Measurements from ENCODE around the gene LARP1. TPM values are rescaled to one million over a fixed set of nuclear protein-coding genes. Genes with fewer than 3 reads are reported as not detected.

LARP1 gene
- total RNA-seq, 2 donors from 2014 or later: 172 to 231 TPM

- Mint-ChIP-seq H3K27ac (peak overlapping the region; percentile 33 to 67), H3K36me3 (no peaks in the 10 kb centered on the region), H3K9me3 (no peaks in the 10 kb centered on the region)
- ATAC-seq: no peak
- no peak for DNase-seq (ENCODE audit: low spot score in 2 of 2)
These were observed 13.0 kb downstream of the LARP1 start for GRCh38 chr5:154768207-154768606.

GRCh38 chr5:154770111-154770510, 14.9 kb downstream of the LARP1 start:
- Mint-ChIP-seq H3K27ac (peak overlapping the region; percentile 63 to 84), H3K9me3 (no peaks in the 10 kb centered on the region), H3K36me3 (peaks cover 0 to 7% of the 10 kb centered on the region in 2 donors)
- DNase-seq (ENCODE audit: low spot score in 2 of 2): no peak
- no peak for ATAC-seq

- ATAC-seq: no peak
- Mint-ChIP-seq H3K36me3 (peaks cover 0 to 7% of the 10 kb centered on the region in 2 donors), H3K27ac (peak overlapping the region in 1 of 2 donors; percentile 84), H3K9me3 (no peaks in the 10 kb centered on the region)
- no peak for DNase-seq (ENCODE audit: low spot score in 2 of 2)
These were observed 16.3 kb downstream of the LARP1 start for GRCh38 chr5:154771383-154771901.

GRCh38 chr5:154773326-154773725, 18.1 kb downstream of the LARP1 start:
- DNase-seq (ENCODE audit: low spot score in 2 of 2) (no peak), ATAC-seq (no peak)
- no peak overlapping the region for H3K27ac Mint-ChIP-seq
- H3K36me3 Mint-ChIP-seq: peaks cover 0 to 7% of the 10 kb centered on the region in 2 donors
- no peaks in the 10 kb centered on the region for H3K9me3 Mint-ChIP-seq

GRCh38 chr5:154776167-154776566, 21.0 kb downstream of the LARP1 start:
- no peaks in the 10 kb centered on the region for H3K9me3 Mint-ChIP-seq
- peaks cover 0 to 7% of the 10 kb centered on the region in 2 donors for H3K36me3 Mint-ChIP-seq
- DNase-seq (ENCODE audit: low spot score in 2 of 2) (no peak), ATAC-seq (peak in 1 of 2 donors; percentile 50)
- H3K27ac Mint-ChIP-seq: peak overlapping the region in 1 of 2 donors; percentile 85

- ATAC-seq (no peak), DNase-seq (ENCODE audit: low spot score in 2 of 2) (no peak)
- Mint-ChIP-seq H3K36me3 (peaks cover 0 to 7% of the 10 kb centered on the region in 2 donors), H3K27ac (no peak overlapping the region), H3K9me3 (no peaks in the 10 kb centered on the region)
These were observed 23.4 kb downstream of the LARP1 start for GRCh38 chr5:154778534-154778933.

GRCh38 chr5:154779105-154779504, 23.9 kb downstream of the LARP1 start:
- H3K36me3 Mint-ChIP-seq: peaks cover 0 to 7% of the 10 kb centered on the region in 2 donors
- no peak for DNase-seq (ENCODE audit: low spot score in 2 of 2)
- peak in 1 of 2 donors; percentile 50 for ATAC-seq
- no peak overlapping the region for H3K27ac Mint-ChIP-seq
- H3K9me3 Mint-ChIP-seq: no peaks in the 10 kb centered on the region

GRCh38 chr5:154780128-154780527, 25.0 kb downstream of the LARP1 start:
- ATAC-seq (peak in 1 of 2 donors; percentile 28), DNase-seq (ENCODE audit: low spot score in 2 of 2) (no peak)
- H3K36me3 Mint-ChIP-seq: peaks cover 0 to 4% of the 10 kb centered on the region in 2 donors
- no peaks in the 10 kb centered on the region for H3K9me3 Mint-ChIP-seq
- H3K27ac Mint-ChIP-seq: peak overlapping the region; percentile 75

GRCh38 chr5:154782326-154782725, 27.1 kb downstream of the LARP1 start:
- DNase-seq (ENCODE audit: low spot score in 2 of 2): no peak
- peaks cover 0 to 6% of the 10 kb centered on the region in 2 donors for H3K36me3 Mint-ChIP-seq
- peak overlapping the region in 1 of 2 donors; percentile 57 for H3K27ac Mint-ChIP-seq
- ATAC-seq: peak in 1 of 2 donors; percentile 13
- H3K9me3 Mint-ChIP-seq: no peaks in the 10 kb centered on the region

GRCh38 chr5:154782812-154783592, 27.8 kb downstream of the LARP1 start:
- ATAC-seq (no peak), DNase-seq (ENCODE audit: low spot score in 2 of 2) (no peak)
- Mint-ChIP-seq H3K9me3 (no peaks in the 10 kb centered on the region), H3K36me3 (peaks cover 0 to 7% of the 10 kb centered on the region in 2 donors), H3K27ac (peak overlapping the region; percentile 57 to 82)

GRCh38 chr5:154783774-154784460, 28.7 kb downstream of the LARP1 start:
- no peak for DNase-seq (ENCODE audit: low spot score in 2 of 2)

GRCh38 chr5:154784856-154785255, 29.7 kb downstream of the LARP1 start:
- H3K27ac Mint-ChIP-seq: peak overlapping the region; percentile 75 to 85

More at GRCh38 chr5:154783774-154784460, 28.7 kb downstream of the LARP1 start:
- ATAC-seq: peak; percentile 34 to 55
- Mint-ChIP-seq H3K27ac (peak overlapping the region; percentile 75 to 82), H3K9me3 (no peaks in the 10 kb centered on the region), H3K36me3 (peaks cover 0 to 13% of the 10 kb centered on the region in 2 donors)

GRCh38 chr5:154786414-154786813, 31.2 kb downstream of the LARP1 start:
- DNase-seq (ENCODE audit: low spot score in 2 of 2) (no peak), ATAC-seq (no peak)
- Mint-ChIP-seq H3K27ac (peak overlapping the region; percentile 69 to 79), H3K9me3 (no peaks in the 10 kb centered on the region), H3K36me3 (peaks cover 0 to 21% of the 10 kb centered on the region in 2 donors)

More at GRCh38 chr5:154784856-154785255, 29.7 kb downstream of the LARP1 start:
- no peak for DNase-seq (ENCODE audit: low spot score in 2 of 2)
- Mint-ChIP-seq H3K9me3 (no peaks in the 10 kb centered on the region), H3K36me3 (peaks cover 0 to 13% of the 10 kb centered on the region in 2 donors)
- ATAC-seq: peak in 1 of 2 donors; percentile 23

- ATAC-seq (no peak), DNase-seq (ENCODE audit: low spot score in 2 of 2) (no peak)
- peaks cover 0 to 27% of the 10 kb centered on the region in 2 donors for H3K36me3 Mint-ChIP-seq
- no peaks in the 10 kb centered on the region for H3K9me3 Mint-ChIP-seq
- H3K27ac Mint-ChIP-seq: peak overlapping the region; percentile 79 to 96
These were observed 33.0 kb downstream of the LARP1 start for GRCh38 chr5:154788212-154788611.

- peak overlapping the region in 1 of 2 donors; percentile 95 for H3K27ac Mint-ChIP-seq
These were observed 36.4 kb downstream of the LARP1 start for GRCh38 chr5:154791535-154791934.

GRCh38 chr5:154793599-154794524, 38.7 kb downstream of the LARP1 start:
- peaks cover 0 to 29% of the 10 kb centered on the region in 2 donors for H3K36me3 Mint-ChIP-seq
- ATAC-seq: no peak
- H3K27ac Mint-ChIP-seq: peak overlapping the region in 1 of 2 donors; percentile 56
- no peak for DNase-seq (ENCODE audit: low spot score in 2 of 2)
- no peaks in the 10 kb centered on the region for H3K9me3 Mint-ChIP-seq

More at GRCh38 chr5:154791535-154791934, 36.4 kb downstream of the LARP1 start:
- DNase-seq (ENCODE audit: low spot score in 2 of 2) (no peak), ATAC-seq (no peak)
- Mint-ChIP-seq H3K9me3 (no peaks in the 10 kb centered on the region), H3K36me3 (peaks cover 0 to 31% of the 10 kb centered on the region in 2 donors)

Measured in activated naive CD4-positive, alpha-beta T cell treated with anti-CD3 and anti-CD28 coated beads, Interleukin-2, amount 50 U/mL, for 72 hours (primary cell).